H9 (cell line): Measurements from ENCODE around the gene GLI2. TPM values are rescaled to one million over a fixed set of nuclear protein-coding genes. Genes with fewer than 3 reads are reported as not detected.
A peak's percentile ranks its signal among the peaks of the same experiment; 100 is the strongest.

Experiments used
- DNase-seq: peaks from one replicate; pipeline ENCODE4 v3.0.0-alpha.2; 2017
- H2AFZ ChIP-seq: one replicate; pipeline ENCODE4 v1.6.1; 2013; ENCODE audit warnings: mild to moderate bottlenecking, low read length, control low read depth, moderate library complexity
- H2AK5ac ChIP-seq: 2 replicates; pipeline ENCODE4 v1.6.1; 2013; ENCODE audit warnings: low read length, control low read depth, mixed read lengths; ENCODE audit not compliant: insufficient read length
- H2BK120ac ChIP-seq: one replicate; pipeline ENCODE4 v1.6.1; 2013; ENCODE audit warnings: low read depth, mild to moderate bottlenecking, low read length, control low read depth, inconsistent platforms; ENCODE audit not compliant: poor library complexity, severe bottlenecking
- H2BK12ac ChIP-seq: 2 replicates; pipeline ENCODE4 v1.6.1; 2013; ENCODE audit warnings: low read length, control low read depth, mixed read lengths, low read depth; ENCODE audit not compliant: insufficient read length
- H2BK15ac ChIP-seq: 2 replicates; pipeline ENCODE4 v1.6.1; 2013; ENCODE audit warnings: low read depth, low read length, control low read depth
- H2BK20ac ChIP-seq: one replicate; pipeline ENCODE4 v1.6.1; 2013; ENCODE audit warnings: low read depth, mild to moderate bottlenecking, low read length, control low read depth, inconsistent platforms; ENCODE audit not compliant: poor library complexity, severe bottlenecking
- H2BK5ac ChIP-seq: 2 replicates; pipeline ENCODE4 v1.6.1; 2013; ENCODE audit warnings: low read length, control low read depth, mixed read lengths; ENCODE audit not compliant: insufficient read length
- H3K14ac ChIP-seq: 2 replicates; pipeline ENCODE4 v1.6.1; 2013; ENCODE audit warnings: low read length, control low read depth; ENCODE audit not compliant: insufficient read depth
- H3K18ac ChIP-seq: 2 replicates; pipeline ENCODE4 v1.6.1; 2013; ENCODE audit warnings: low read depth, mild to moderate bottlenecking, mixed read lengths, low read length, control low read depth; ENCODE audit not compliant: insufficient read length
- H3K23ac ChIP-seq: 2 replicates; pipeline ENCODE4 v1.6.1; 2013; ENCODE audit warnings: low read length, control low read depth, mixed read lengths, low read depth; ENCODE audit not compliant: insufficient read length
- H3K23me2 ChIP-seq: 2 replicates; pipeline ENCODE4 v1.6.1; 2013; ENCODE audit warnings: low read depth, mild to moderate bottlenecking, mixed read lengths, low read length, control low read depth; ENCODE audit not compliant: insufficient read length, poor library complexity, severe bottlenecking
- H3K27ac ChIP-seq: 2 replicates; pipeline ENCODE4 v1.5.1; 2013; ENCODE audit warnings: low read length, control low read depth, mixed read lengths, low read depth; ENCODE audit not compliant: insufficient read length
- H3K27me3 ChIP-seq: 2 replicates; pipeline ENCODE4 v1.6.1; 2013; ENCODE audit warnings: low read length, control low read depth, inconsistent platforms; ENCODE audit not compliant: insufficient read depth
- H3K4ac ChIP-seq: 2 replicates; pipeline ENCODE4 v1.6.1; 2013; ENCODE audit warnings: low read depth, mild to moderate bottlenecking, control low read depth, inconsistent platforms, low read length, moderate library complexity
- H3K4me1 ChIP-seq: 2 replicates; pipeline ENCODE4 v1.6.1; 2013; ENCODE audit warnings: low read length, control low read depth, inconsistent platforms; ENCODE audit not compliant: insufficient read depth
- H3K4me2 ChIP-seq: 2 replicates; pipeline ENCODE4 v1.6.1; 2013; ENCODE audit warnings: low read length, control low read depth, mixed read lengths; ENCODE audit not compliant: insufficient read length, insufficient read depth
- H3K56ac ChIP-seq: 2 replicates; pipeline ENCODE4 v1.6.1; 2013; ENCODE audit warnings: low read depth, mild to moderate bottlenecking, mixed read lengths, low read length, control low read depth; ENCODE audit not compliant: insufficient read length
- H3K79me1 ChIP-seq: 2 replicates; pipeline ENCODE4 v1.6.1; 2013; ENCODE audit warnings: low read depth, mild to moderate bottlenecking, moderate library complexity, low read length, control low read depth, inconsistent platforms; ENCODE audit not compliant: insufficient read depth, poor library complexity, severe bottlenecking
- H3K79me2 ChIP-seq: 2 replicates; pipeline ENCODE4 v1.6.1; 2013; ENCODE audit warnings: low read length, control low read depth, inconsistent platforms; ENCODE audit not compliant: insufficient read depth
- H3K9ac ChIP-seq: 2 replicates; pipeline ENCODE4 v1.6.1; 2013; ENCODE audit warnings: low read length, control low read depth, mixed read lengths; ENCODE audit not compliant: insufficient read length; ENCODE audit errors: extremely low read depth
- H3K9me3 ChIP-seq: one replicate; pipeline ENCODE4 v1.6.1; 2013; ENCODE audit warnings: low read depth, low read length, inconsistent platforms; ENCODE audit not compliant: control insufficient read depth
- H3T11ph ChIP-seq: one replicate; pipeline ENCODE4 v1.6.1; 2013; ENCODE audit warnings: mild to moderate bottlenecking, low read length, control low read depth, inconsistent platforms
- H4K20me1 ChIP-seq: one replicate; pipeline ENCODE4 v1.6.1; 2013; ENCODE audit not compliant: control insufficient read depth, insufficient read length, insufficient read depth
- H4K5ac ChIP-seq: 2 replicates; pipeline ENCODE4 v1.6.1; 2013; ENCODE audit warnings: low read depth, mild to moderate bottlenecking, mixed read lengths, low read length, control low read depth; ENCODE audit not compliant: insufficient read length
- H4K8ac ChIP-seq: replicated peaks from 2 replicates; pipeline ENCODE4 v1.6.1; 2013; ENCODE audit warnings: low read length, control low read depth, mixed read lengths, low read depth; ENCODE audit not compliant: insufficient read length
- H4K91ac ChIP-seq: 2 replicates; pipeline ENCODE4 v1.6.1; 2013; ENCODE audit warnings: low read depth, mild to moderate bottlenecking, moderate library complexity, mixed read lengths, low read length, control low read depth; ENCODE audit not compliant: insufficient read length
- H3K27ac Mint-ChIP-seq, 3 experiments: 2 replicates in 2 of 3; 3 replicates in 1 of 3; pipeline ENCODE4 v1.8.0; 2020 to 2021; ENCODE audit warnings: mixed read lengths in 3 of 3, mild to moderate bottlenecking in 1 of 3, moderate library complexity in 1 of 3
- H3K27me3 Mint-ChIP-seq: 2 replicates; pipeline ENCODE4 v1.8.0; 2021; ENCODE audit warnings: low read depth, mild to moderate bottlenecking, moderate library complexity, mixed read lengths
- H3K36me3 Mint-ChIP-seq, 3 experiments: 2 replicates in 2 of 3; 3 replicates in 1 of 3; pipeline ENCODE4 v1.8.0; 2020 to 2021; ENCODE audit warnings: low read depth in 3 of 3, mixed read lengths in 3 of 3; ENCODE audit not compliant: insufficient read depth in 1 of 3
- H3K4me1 Mint-ChIP-seq, 2 experiments: 2 replicates each; pipeline ENCODE4 v1.8.0; 2020; ENCODE audit warnings: mixed read lengths in 2 of 2
- H3K4me3 Mint-ChIP-seq, 2 experiments: 2 replicates in 1 of 2; 3 replicates in 1 of 2; pipeline ENCODE4 v1.8.0; 2020 to 2021; ENCODE audit warnings: mild to moderate bottlenecking in 2 of 2, mixed read lengths in 2 of 2, moderate library complexity in 1 of 2
- H3K9me3 Mint-ChIP-seq, 2 experiments: 2 replicates in 1 of 2; 3 replicates in 1 of 2; pipeline ENCODE4 v1.8.0; 2020; ENCODE audit warnings: mild to moderate bottlenecking in 2 of 2, mixed read lengths in 2 of 2, moderate library complexity in 1 of 2
- CTCF ChIP-seq: fragments of 200-600 bp; sonication (generic); conservative IDR thresholded peaks from 3 replicates; pipeline ENCODE4 v1.8.0; 2021; ENCODE audit warnings: antibody characterized with exemption, mild to moderate bottlenecking
- WGBS: extraction: QIAGEN DNeasy Blood & Tissue Kit; methylation state at CpG from one replicate; pipeline ENCODE4 v1.1.7; 2013; ENCODE audit warnings: missing lambda C conversion rate, low lambda C conversion rate, mixed read lengths; ENCODE audit not compliant: insufficient read length; ENCODE audit errors: extremely low coverage; 5-methylcytosine and 5-hydroxymethylcytosine counted together
- long read RNA-seq: library from polyadenylated mRNA; unstranded; transcript quantifications from one replicate; pipeline ENCODE4 v2.0.0, GENCODE V29; 2020
- total RNA-seq: library from RNA; stranded (reverse); gene quantifications from 2 replicates; pipeline ENCODE4 v1.2.1, GENCODE V29; 2021

GLI2 gene
- 56.7 and 59.3 TPM in 2 replicates for total RNA-seq
- long read RNA-seq, partial matches to known transcripts, result 1 of 32 reads
- long read RNA-seq, other reads (novel, unspliced or antisense), result 31 of 32 reads

GRCh38 chr2:120735746-120736170, at the start of gene GLI2:
TSS of gene GLI2 (plus strand) at chr2:120735868. CDS start at chr2:120797321, 61,453 bp downstream.
- Histone ChIP-seq H2AK5ac (no peak within 1 kb of the TSS), H4K8ac (no peak within 1 kb of the TSS), H4K91ac (peak within 1 kb of the TSS; percentile 67), H4K5ac (no peak within 1 kb of the TSS), H3K18ac (peak within 1 kb of the TSS; percentile 69), H3K56ac (no peak within 1 kb of the TSS), H3K9me3 (no peaks in the 10 kb centered on the region), H2BK12ac (no peak within 1 kb of the TSS), H3T11ph (no peak within 1 kb of the TSS), H3K23ac (no peak within 1 kb of the TSS), H3K27me3 (no peaks in the 10 kb centered on the region), H3K27ac (no peak within 1 kb of the TSS), H2BK5ac (no peak within 1 kb of the TSS), H4K20me1 (no peaks in the 10 kb centered on the region), H2BK20ac (no peak within 1 kb of the TSS), H3K4me1 (peaks cover 9% of the 10 kb centered on the region), H3K79me1 (no peaks in the 10 kb centered on the region), H3K4ac (no peak within 1 kb of the TSS), H3K14ac (peak within 1 kb of the TSS; percentile 78), H3K23me2 (peaks cover 31% of the 10 kb centered on the region), H2BK15ac (no peak within 1 kb of the TSS), H3K79me2 (no peaks in the 10 kb centered on the region; the same call in 1 of the 2 replicates), H3K4me2 (peak within 1 kb of the TSS; percentile 85), H3K9ac (peak within 1 kb of the TSS; percentile 69), H2BK120ac (no peak within 1 kb of the TSS), H2AFZ (no peak within 1 kb of the TSS)
- Mint-ChIP-seq H3K36me3 (peaks cover 2 to 18% (median 14%) of the 10 kb centered on the region in 3 experiments; a peak in 6 of 7 replicates), H3K9me3 (no peaks in the 10 kb centered on the region), H3K4me1 (peaks cover 42 to 45% of the 10 kb centered on the region in 2 experiments), H3K27ac (peak within 1 kb of the TSS; percentile 95 to 99 (median 96); a peak in 5 of 7 replicates), H3K4me3 (peak within 1 kb of the TSS; percentile 90 to 96), H3K27me3 (peaks cover 34% of the 10 kb centered on the region)
- TF ChIP-seq CTCF, result peak; percentile 86
- DNase-seq, result peak; percentile 82
- no CpG with 5 or more reads among the region's 59 CpGs for WGBS
